GM21528 (cell line): Measurements from ENCODE around the gene CDH13.

Experiments used
- ATAC-seq: cut with Tn5 transposase; IDR thresholded peaks from one replicate; pipeline ENCODE4 v1.9.1; 2021; ENCODE audit warnings: mild to moderate bottlenecking, moderate library complexity; ENCODE audit not compliant: unreplicated experiment, low FRiP score

Gene CDH13

GRCh38 chr16:82830944-82831343, 204.2 kb downstream of the CDH13 start:
- no peak for ATAC-seq

GRCh38 chr16:82832821-82833220, 206.1 kb downstream of the CDH13 start:
- no peak for ATAC-seq

- ATAC-seq = no peak
These were observed 206.7 kb downstream of the CDH13 start for GRCh38 chr16:82833378-82833993.

GRCh38 chr16:82834151-82834815, 207.5 kb downstream of the CDH13 start:
- no peak for ATAC-seq

- ATAC-seq = no peak
These were observed 208.9 kb downstream of the CDH13 start for GRCh38 chr16:82835487-82836155.

GRCh38 chr16:82841108-82841507, 214.3 kb downstream of the CDH13 start:
- no peak for ATAC-seq

GRCh38 chr16:82843606-82844271, 217.0 kb downstream of the CDH13 start:
- ATAC-seq = no peak

GRCh38 chr16:82845116-82845515, 218.3 kb downstream of the CDH13 start:
- ATAC-seq = no peak

GRCh38 chr16:82846806-82847205, 220.0 kb downstream of the CDH13 start:
- no peak for ATAC-seq

GRCh38 chr16:82848013-82848412, 221.2 kb downstream of the CDH13 start:
- no peak for ATAC-seq

- no peak for ATAC-seq
These were observed 225.7 kb downstream of the CDH13 start for GRCh38 chr16:82852388-82853008.

- no peak for ATAC-seq
These were observed 228.7 kb downstream of the CDH13 start for GRCh38 chr16:82855471-82855870.

- ATAC-seq = no peak
These were observed 231.1 kb downstream of the CDH13 start for GRCh38 chr16:82857693-82858365.

GRCh38 chr16:82859662-82860061, 232.9 kb downstream of the CDH13 start:
- no peak for ATAC-seq

GRCh38 chr16:82860071-82860470, 233.3 kb downstream of the CDH13 start:
- no peak for ATAC-seq

GRCh38 chr16:82862057-82862456, 235.3 kb downstream of the CDH13 start:
- no peak for ATAC-seq

GRCh38 chr16:82864332-82865040, 237.7 kb downstream of the CDH13 start:
- no peak for ATAC-seq

- no peak for ATAC-seq
These were observed 238.6 kb downstream of the CDH13 start for GRCh38 chr16:82865412-82865811.

- ATAC-seq = no peak
These were observed 240.7 kb downstream of the CDH13 start for GRCh38 chr16:82867485-82867884.

- ATAC-seq = no peak
These were observed 247.5 kb downstream of the CDH13 start for GRCh38 chr16:82874271-82874670.
